HG03432 (cell line): ENCODE measurements around the gene PXMP4.
A peak's percentile ranks its signal among the peaks of the same experiment; 100 is the strongest.
"Not testable (repeated sequence)": the region's sequence is repeated elsewhere in the genome, so short reads cannot be mapped to it uniquely, and the experiment has no call there.

Source experiments
- ATAC-seq: cut with Tn5 transposase; IDR thresholded peaks from one replicate; pipeline ENCODE4 v1.9.1; 2021; ENCODE audit warnings: mild to moderate bottlenecking, moderate library complexity; ENCODE audit not compliant: unreplicated experiment

PXMP4 gene, protein sequence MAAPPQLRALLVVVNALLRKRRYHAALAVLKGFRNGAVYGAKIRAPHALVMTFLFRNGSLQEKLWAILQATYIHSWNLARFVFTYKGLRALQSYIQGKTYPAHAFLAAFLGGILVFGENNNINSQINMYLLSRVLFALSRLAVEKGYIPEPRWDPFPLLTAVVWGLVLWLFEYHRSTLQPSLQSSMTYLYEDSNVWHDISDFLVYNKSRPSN

GRCh38 chr20:33719989-33720709 is at the start of gene PXMP4:
Gene PXMP4, minus strand, starts transcription at chr20:33720310. Its CDS starts 103 bp downstream, at chr20:33720207.
- ATAC-seq: peak; percentile 88

DNA sequence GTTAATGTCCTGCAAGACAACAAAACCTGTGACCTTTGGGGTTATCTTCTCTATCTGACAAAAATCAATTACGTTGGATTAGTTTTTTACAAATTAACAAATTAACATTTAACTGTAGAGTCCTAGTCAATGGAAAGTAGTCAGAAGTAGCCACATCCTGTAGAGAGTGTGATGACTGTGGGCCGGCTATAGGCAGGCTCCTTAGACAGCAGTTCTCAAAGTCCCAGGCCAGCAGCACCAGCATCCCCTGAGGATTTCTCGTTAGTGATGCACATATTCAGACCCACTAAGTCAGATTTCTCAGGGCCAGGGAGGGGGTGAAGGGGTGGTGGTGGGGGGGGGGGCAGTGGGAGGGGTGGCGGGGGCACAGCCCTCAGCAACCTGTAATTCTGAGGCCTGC is 48.9 kb upstream of the PXMP4 start:
- no peak for ATAC-seq

- no peak for ATAC-seq
These were observed 47.6 kb upstream of the PXMP4 start for GRCh38 chr20:33767777-33768138.

- no peak for ATAC-seq
These were observed 46.6 kb upstream of the PXMP4 start for GRCh38 chr20:33766686-33767085.

GRCh38 chr20:33765592-33765991 is 45.5 kb upstream of the PXMP4 start:
- no peak for ATAC-seq

DNA sequence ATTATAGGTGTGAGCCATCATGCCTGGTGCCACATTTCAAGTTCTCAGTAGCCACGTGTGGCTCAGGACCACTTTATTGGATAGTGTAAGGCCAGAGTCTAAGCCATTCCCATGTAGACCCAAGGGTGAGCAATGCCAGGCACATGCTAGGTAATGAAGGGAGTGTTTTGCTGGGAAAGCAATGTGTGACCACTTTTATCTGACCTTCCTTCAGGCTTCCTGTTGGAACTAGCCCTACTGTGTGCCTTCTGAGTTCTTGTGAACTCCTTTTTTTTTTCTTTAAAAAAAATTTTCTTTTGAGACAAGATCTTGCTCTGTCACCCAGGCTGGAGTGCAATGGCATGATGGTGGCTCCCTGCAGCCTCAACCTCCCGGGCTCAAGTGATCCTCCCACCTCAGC is 45.0 kb upstream of the PXMP4 start:
- ATAC-seq: no peak

DNA sequence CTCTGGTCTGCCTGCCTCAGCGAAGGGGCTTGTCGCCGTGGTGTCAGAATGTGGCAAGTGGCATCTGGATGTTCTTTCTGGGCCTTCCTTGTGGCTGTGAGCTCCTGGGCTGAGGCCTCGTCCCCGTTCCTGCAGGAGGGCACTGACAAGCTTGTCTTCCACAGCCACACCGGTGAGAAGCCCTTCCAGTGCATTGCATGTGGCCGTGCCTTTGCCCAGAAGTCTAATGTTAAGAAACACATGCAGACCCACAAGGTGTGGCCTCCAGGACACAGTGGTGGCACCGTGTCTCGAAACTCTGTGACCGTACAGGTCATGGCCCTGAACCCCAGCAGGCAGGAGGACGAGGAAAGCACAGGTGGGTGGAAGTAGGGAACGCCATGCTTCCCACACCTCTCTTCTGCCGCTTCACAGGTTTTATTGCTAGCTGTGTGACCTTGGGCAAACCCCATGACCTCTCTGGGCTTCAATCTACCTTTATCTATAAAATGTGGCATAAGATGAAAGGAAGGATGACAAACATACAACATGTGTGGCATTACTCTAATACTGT is 41.7 kb upstream of the PXMP4 start:
- ATAC-seq: no peak

- ATAC-seq: no peak
These were observed 37.3 kb upstream of the PXMP4 start for GRCh38 chr20:33757458-33757857.

- no peak for ATAC-seq
These were observed 36.9 kb upstream of the PXMP4 start for GRCh38 chr20:33757046-33757445.

- ATAC-seq: not testable (repeated sequence)
These were observed 35.9 kb upstream of the PXMP4 start for GRCh38 chr20:33755936-33756490.

GRCh38 chr20:33753763-33754162 is 33.7 kb upstream of the PXMP4 start:
- no peak for ATAC-seq

DNA sequence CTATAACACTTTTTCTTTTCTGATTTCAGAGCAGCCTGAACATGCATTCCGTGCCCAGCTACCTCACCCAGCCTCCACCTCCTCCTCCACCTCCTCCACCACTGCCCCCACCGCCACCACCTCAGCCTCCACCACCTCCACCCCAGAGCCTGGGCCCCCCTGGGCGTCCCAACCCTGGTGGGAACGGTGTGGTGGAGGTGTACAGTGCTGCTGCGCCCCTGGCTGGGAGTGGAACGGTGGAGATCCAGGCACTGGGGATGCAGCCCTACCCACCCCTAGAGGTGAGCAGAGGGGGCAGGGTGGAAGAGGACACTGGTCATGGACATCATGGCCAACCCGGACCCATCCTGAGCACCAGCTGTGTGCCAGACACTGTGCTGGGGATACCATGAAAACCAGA is 33.0 kb upstream of the PXMP4 start:
- no peak for ATAC-seq

GRCh38 chr20:33751775-33752174 is 31.7 kb upstream of the PXMP4 start:
- ATAC-seq: no peak

DNA sequence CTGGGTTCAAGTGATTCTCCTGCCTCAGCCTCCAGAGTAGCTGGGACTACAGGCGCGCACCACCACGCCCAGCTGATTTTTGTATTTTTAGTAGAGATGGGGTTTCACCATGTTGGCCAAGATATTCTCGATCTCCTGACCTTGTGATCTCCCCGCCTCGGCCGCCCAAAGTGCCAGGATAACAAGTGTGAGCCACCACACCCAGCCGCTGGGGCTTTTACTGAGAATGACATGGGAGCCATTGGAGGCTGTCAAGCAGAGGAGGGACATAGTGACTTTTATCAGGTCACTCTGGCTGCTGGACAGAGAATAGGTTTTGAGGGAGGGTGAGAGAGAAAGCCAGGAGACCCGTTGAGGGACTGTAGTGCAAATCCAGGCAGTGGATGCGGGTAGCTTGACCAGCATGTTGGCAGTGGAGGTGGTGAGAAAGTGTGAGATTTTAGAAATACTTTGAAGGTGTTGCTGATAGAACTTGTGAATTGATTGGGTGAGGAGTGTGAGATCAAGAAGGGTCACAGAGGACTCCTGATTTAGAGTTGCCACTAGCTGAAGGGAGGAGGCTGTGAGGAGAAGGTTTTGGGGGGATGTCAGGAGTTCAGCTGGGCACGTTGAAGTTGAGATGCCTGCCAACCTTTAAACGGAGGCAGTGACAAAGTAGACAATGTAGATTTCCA is 26.4 kb upstream of the PXMP4 start:
- no peak for ATAC-seq

DNA sequence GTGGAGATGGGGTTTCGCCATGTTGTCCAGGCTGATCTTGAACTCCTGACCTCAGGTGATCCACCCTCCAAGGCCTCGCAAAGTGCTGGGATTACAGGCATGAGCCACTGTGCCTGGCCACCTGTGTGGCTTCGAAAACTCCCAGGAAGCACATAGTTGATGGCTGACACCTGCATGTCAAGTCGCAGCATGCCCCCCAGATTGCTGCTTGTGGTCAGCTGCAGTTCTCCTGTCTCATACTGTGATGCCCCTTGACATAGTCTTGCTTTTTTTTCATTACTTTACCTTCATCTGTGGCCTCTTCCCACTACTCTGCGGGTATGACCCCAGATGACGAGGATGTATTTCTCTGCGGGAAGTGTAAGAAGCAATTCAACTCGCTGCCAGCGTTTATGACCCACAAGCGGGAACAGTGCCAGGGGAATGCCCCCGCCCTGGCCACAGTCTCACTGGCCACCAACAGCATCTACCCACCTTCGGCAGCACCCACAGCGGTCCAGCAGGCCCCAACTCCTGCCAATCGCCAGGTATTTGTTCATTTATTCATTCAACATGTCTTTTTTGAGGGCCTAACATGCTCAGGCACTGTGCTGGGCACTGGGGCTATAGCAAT is 24.8 kb upstream of the PXMP4 start:
- ATAC-seq: no peak

GRCh38 chr20:33744181-33744580 is 24.1 kb upstream of the PXMP4 start:
- ATAC-seq: no peak

DNA sequence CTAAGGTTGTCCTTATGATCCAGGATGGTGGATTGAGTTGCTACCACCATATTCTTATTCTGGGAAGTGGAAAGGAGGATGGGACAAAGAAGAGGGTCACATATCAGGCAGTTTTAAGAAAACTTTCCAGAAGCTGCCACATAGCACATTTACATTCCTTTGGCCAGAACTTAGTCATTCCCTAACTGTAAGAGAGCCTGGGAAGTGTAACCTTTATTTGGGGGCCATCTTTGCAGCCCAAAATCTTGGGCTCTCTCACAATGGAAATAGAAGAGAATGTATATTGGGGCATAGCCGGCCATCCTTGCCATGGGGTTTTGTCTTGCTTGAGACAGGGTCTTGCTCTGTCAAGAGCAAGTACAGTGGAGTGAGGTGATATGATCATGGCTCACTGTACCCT is 20.1 kb upstream of the PXMP4 start:
- ATAC-seq: no peak

GRCh38 chr20:33739493-33739892 is 19.4 kb upstream of the PXMP4 start:
- no peak for ATAC-seq

- ATAC-seq: no peak
These were observed 16.9 kb upstream of the PXMP4 start for GRCh38 chr20:33736962-33737361.

GRCh38 chr20:33733654-33734576 is 13.8 kb upstream of the PXMP4 start:
- no peak for ATAC-seq
